ENCODE data around the gene CLMP.
"Not testable (repeated sequence)": the region's sequence is repeated elsewhere in the genome, so short reads cannot be mapped to it uniquely, and the experiment has no call there.

CLMP gene

GRCh38 chr11:123082977-123083376 is 112.1 kb downstream of the CLMP start:
- DNase-seq (ENCODE audit: low read depth) = no peak

GRCh38 chr11:123080015-123080414 is 115.0 kb downstream of the CLMP start:
- no peak for DNase-seq (ENCODE audit: low read depth)

- DNase-seq (ENCODE audit: low read depth) = no peak
Observed at GRCh38 chr11:123076484-123076883, 118.6 kb downstream of the CLMP start.

- no peak for DNase-seq (ENCODE audit: low read depth)
Observed at GRCh38 chr11:123073343-123074057, 121.5 kb downstream of the CLMP start.

GRCh38 chr11:123072762-123073161 is 122.3 kb downstream of the CLMP start:
- DNase-seq (ENCODE audit: low read depth) = no peak

- DNase-seq (ENCODE audit: low read depth) = no peak
Observed at GRCh38 chr11:123072332-123072761, 122.7 kb downstream of the CLMP start.

GRCh38 chr11:123069908-123070821 is 124.9 kb downstream of the CLMP start:
- DNase-seq (ENCODE audit: low read depth) = no peak

- DNase-seq (ENCODE audit: low read depth) = no peak
Observed at GRCh38 chr11:123065621-123066020, 129.4 kb downstream of the CLMP start.

- DNase-seq (ENCODE audit: low read depth) = no peak
Observed at GRCh38 chr11:123063826-123064657, 131.0 kb downstream of the CLMP start.

- DNase-seq (ENCODE audit: low read depth) = no peak
Observed at GRCh38 chr11:123062892-123063825, 131.9 kb downstream of the CLMP start.

- DNase-seq (ENCODE audit: low read depth) = peak; percentile 99
Observed at GRCh38 chr11:123062158-123062891, 132.7 kb downstream of the CLMP start.

- peak; percentile 55 for DNase-seq (ENCODE audit: low read depth)
Observed at GRCh38 chr11:123061403-123062157, 133.5 kb downstream of the CLMP start, which contains the start of gene HSPA8. TSS of gene HSPA8 (minus strand) at chr11:123062136. CDS start at chr11:123061324, 812 bp downstream.

GRCh38 chr11:123060277-123061000 is 134.6 kb downstream of the CLMP start:
- DNase-seq (ENCODE audit: low read depth) = no peak

GRCh38 chr11:123059041-123059920 is 135.8 kb downstream of the CLMP start:
- DNase-seq (ENCODE audit: low read depth) = not testable (repeated sequence)

GRCh38 chr11:123057661-123058305 is 137.3 kb downstream of the CLMP start:
- no peak for DNase-seq (ENCODE audit: low read depth)

GRCh38 chr11:123056835-123057491 is 138.1 kb downstream of the CLMP start:
- DNase-seq (ENCODE audit: low read depth) = no peak

Measured in stimulated activated CD8-positive, alpha-beta memory T cell treated with anti-CD3 and anti-CD28 coated beads, Interleukin-7, amount 100 ng/mL, for 24 hours (primary cell).